SU-DHL-6 (cell line): Measurements from ENCODE around the gene CINP.

Source experiments
- H2AFZ ChIP-seq: fragments of 200-600 bp; sonication (generic); 2 replicates; pipeline ENCODE4 v1.6.1; 2014; ENCODE audit warnings: low read depth, mild to moderate bottlenecking, moderate library complexity, mixed read lengths, antibody characterized with exemption, low read length; ENCODE audit not compliant: severe bottlenecking
- H3F3A ChIP-seq: fragments of 200-600 bp; shearing (Covaris generic); 2 replicates; pipeline ENCODE4 v1.6.0; 2016; ENCODE audit warnings: antibody characterized with exemption, mild to moderate bottlenecking; ENCODE audit not compliant: insufficient read depth
- H3K27ac ChIP-seq: fragments of 200-600 bp; sonication (generic); 2 replicates; pipeline ENCODE4 v1.5.1; 2016; ENCODE audit warnings: low read depth, mild to moderate bottlenecking, low read length, moderate library complexity, mixed read lengths
- H3K27me3 ChIP-seq: fragments of 200-600 bp; sonication (generic), shearing (Covaris generic); 2 replicates; pipeline ENCODE4 v1.6.0; 2014; ENCODE audit warnings: mild to moderate bottlenecking, low read length
- H3K36me3 ChIP-seq: fragments of 200-600 bp; sonication (generic); 2 replicates; pipeline ENCODE4 v1.6.1; 2014; ENCODE audit warnings: mild to moderate bottlenecking, low read length, mixed read lengths
- H3K4me2 ChIP-seq: fragments of 300-600, 200-600 bp; shearing (Covaris generic), sonication (generic); 2 replicates; pipeline ENCODE4 v1.6.0; 2014; ENCODE audit warnings: low read length, low read depth, mild to moderate bottlenecking; ENCODE audit not compliant: poor library complexity, severe bottlenecking
- H3K4me3 ChIP-seq: fragments of 200-600 bp; sonication (generic); 2 replicates; pipeline ENCODE4 v1.5.1; 2014; ENCODE audit warnings: antibody characterized with exemption, low read length, mild to moderate bottlenecking, mixed read lengths; ENCODE audit not compliant: insufficient read depth, poor library complexity, severe bottlenecking
- H3K79me2 ChIP-seq: fragments of 200-600 bp; sonication (generic); 2 replicates; pipeline ENCODE4 v1.6.1; 2014; ENCODE audit warnings: mild to moderate bottlenecking, low read length, moderate library complexity; ENCODE audit not compliant: insufficient read depth
- H3K9ac ChIP-seq: fragments of 200-600 bp; sonication (generic); 2 replicates; pipeline ENCODE4 v1.7.0; 2014; ENCODE audit warnings: mild to moderate bottlenecking, low read length
- H3K9me2 ChIP-seq: fragments of 200-600 bp; sonication (generic); replicated peaks from 2 replicates; pipeline ENCODE4 v1.6.1; 2014; ENCODE audit warnings: low read length; ENCODE audit not compliant: insufficient read depth
- H3K9me3 ChIP-seq: fragments of 200-600 bp; sonication (generic); 2 replicates; pipeline ENCODE4 v1.6.1; 2014; ENCODE audit warnings: low read length, mixed read lengths; ENCODE audit not compliant: insufficient read depth
- H4K20me1 ChIP-seq: fragments of 200-600 bp; sonication (generic); 2 replicates; pipeline ENCODE4 v1.6.1; 2014; ENCODE audit warnings: low read depth, mild to moderate bottlenecking, antibody characterized with exemption, low read length, moderate library complexity, mixed read lengths
- CTCF ChIP-seq: fragments of 200-600 bp; sonication (generic); IDR thresholded peaks from one replicate; pipeline ENCODE4 v1.5.1; 2017; ENCODE audit warnings: antibody characterized with exemption, mild to moderate bottlenecking, low read length, moderate library complexity; ENCODE audit not compliant: insufficient read depth, poor library complexity, severe bottlenecking
- EZH2phosphoT487 ChIP-seq: fragments of 200-600 bp; sonication (generic), shearing (Covaris generic); conservative IDR thresholded peaks from 2 replicates; pipeline ENCODE4 v1.6.1; 2018; ENCODE audit warnings: mild to moderate bottlenecking, antibody characterized with exemption, low read length, moderate library complexity, mixed read lengths

CINP gene

GRCh38 chr14:102326583-102326982 lies 36.1 kb downstream of the CINP start:
- H3K36me3 ChIP-seq: no peaks in the 10 kb centered on the region
- H3F3A ChIP-seq: no peaks in the 10 kb centered on the region
- no peaks in the 10 kb centered on the region for H3K9me2 ChIP-seq
- no peak overlapping the region for H3K9ac ChIP-seq
- no peaks in the 10 kb centered on the region for H3K79me2 ChIP-seq
- no peaks in the 10 kb centered on the region for H3K27me3 ChIP-seq
- no peak overlapping the region for H2AFZ ChIP-seq
- no peak overlapping the region for H3K27ac ChIP-seq
- TF ChIP-seq CTCF: no peak
- no peak for TF ChIP-seq EZH2phosphoT487
- no peaks in the 10 kb centered on the region for H3K9me3 ChIP-seq
- H3K4me3 ChIP-seq: no peak overlapping the region
- H3K4me2 ChIP-seq: no peak overlapping the region
- no peaks in the 10 kb centered on the region for H4K20me1 ChIP-seq

GRCh38 chr14:102325791-102326345 lies 36.8 kb downstream of the CINP start:
- H3K36me3 ChIP-seq: no peaks in the 10 kb centered on the region
- TF ChIP-seq EZH2phosphoT487 (no peak), CTCF (no peak)
- no peak overlapping the region for H3K4me3 ChIP-seq
- H3K9me2 ChIP-seq: no peaks in the 10 kb centered on the region
- H3K9ac ChIP-seq: no peak overlapping the region
- H4K20me1 ChIP-seq: no peaks in the 10 kb centered on the region
- H2AFZ ChIP-seq: no peak overlapping the region
- no peaks in the 10 kb centered on the region for H3F3A ChIP-seq
- no peak overlapping the region for H3K27ac ChIP-seq
- H3K27me3 ChIP-seq: no peaks in the 10 kb centered on the region
- no peak overlapping the region for H3K4me2 ChIP-seq
- no peaks in the 10 kb centered on the region for H3K79me2 ChIP-seq
- H3K9me3 ChIP-seq: no peaks in the 10 kb centered on the region

- no peaks in the 10 kb centered on the region for H3K79me2 ChIP-seq
- no peak overlapping the region for H3K9ac ChIP-seq
- peaks cover under 1% of the 10 kb centered on the region; the same call in 1 of the 2 replicates for H3F3A ChIP-seq
- no peaks in the 10 kb centered on the region for H3K36me3 ChIP-seq
- TF ChIP-seq EZH2phosphoT487 (no peak), CTCF (peak; percentile 31)
- no peak overlapping the region for H3K27ac ChIP-seq
- no peak overlapping the region for H2AFZ ChIP-seq
- H3K9me3 ChIP-seq: no peaks in the 10 kb centered on the region
- no peak overlapping the region for H3K4me3 ChIP-seq
- no peaks in the 10 kb centered on the region for H4K20me1 ChIP-seq
- no peak overlapping the region for H3K4me2 ChIP-seq
- H3K9me2 ChIP-seq: no peaks in the 10 kb centered on the region
- H3K27me3 ChIP-seq: no peaks in the 10 kb centered on the region
Measured at GRCh38 chr14:102323102-102323501, 39.6 kb downstream of the CINP start.
